Aortic smooth muscle cell (primary cell): Measurements from ENCODE around the gene CSTA. TPM values are rescaled to one million over a fixed set of nuclear protein-coding genes. Genes with fewer than 3 reads are reported as not detected.

ENCODE experiments used
- total RNA-seq: library from RNA; depleted of rRNA; stranded (reverse); fragments of >200 nt; gene quantifications from 2 replicates; pipeline ENCODE4 v1.2.3, GENCODE V29; 2014

The CSTA gene, protein sequence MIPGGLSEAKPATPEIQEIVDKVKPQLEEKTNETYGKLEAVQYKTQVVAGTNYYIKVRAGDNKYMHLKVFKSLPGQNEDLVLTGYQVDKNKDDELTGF
- 0.66 TPM in 1 of 2 replicates, not detected in the other for total RNA-seq

DNA sequence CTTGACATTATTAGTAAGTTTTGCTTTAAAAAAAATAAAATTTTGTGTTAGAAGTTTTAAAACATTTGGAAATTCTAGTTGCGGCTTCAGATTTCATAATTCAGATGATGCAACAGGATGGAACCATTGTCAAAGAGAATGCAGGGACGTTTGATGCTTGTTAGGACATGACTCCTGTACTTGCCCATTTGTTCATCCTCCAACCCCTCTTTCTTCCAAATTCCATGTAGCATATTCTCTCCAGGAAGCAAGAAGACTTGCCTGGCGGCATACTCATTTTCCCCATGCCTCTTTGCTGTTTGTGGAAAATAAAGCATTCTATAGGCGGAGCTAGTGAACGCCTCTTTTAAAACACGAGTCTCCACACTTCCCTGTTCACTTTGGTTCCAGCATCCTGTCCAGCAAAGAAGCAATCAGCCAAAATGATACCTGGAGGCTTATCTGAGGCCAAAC is at the start of gene CSTA:
CSTA (plus strand) TSS at position 378 of the 453 bp plus-strand sequence; CDS start at position 423, 45 bp downstream.

DNA sequence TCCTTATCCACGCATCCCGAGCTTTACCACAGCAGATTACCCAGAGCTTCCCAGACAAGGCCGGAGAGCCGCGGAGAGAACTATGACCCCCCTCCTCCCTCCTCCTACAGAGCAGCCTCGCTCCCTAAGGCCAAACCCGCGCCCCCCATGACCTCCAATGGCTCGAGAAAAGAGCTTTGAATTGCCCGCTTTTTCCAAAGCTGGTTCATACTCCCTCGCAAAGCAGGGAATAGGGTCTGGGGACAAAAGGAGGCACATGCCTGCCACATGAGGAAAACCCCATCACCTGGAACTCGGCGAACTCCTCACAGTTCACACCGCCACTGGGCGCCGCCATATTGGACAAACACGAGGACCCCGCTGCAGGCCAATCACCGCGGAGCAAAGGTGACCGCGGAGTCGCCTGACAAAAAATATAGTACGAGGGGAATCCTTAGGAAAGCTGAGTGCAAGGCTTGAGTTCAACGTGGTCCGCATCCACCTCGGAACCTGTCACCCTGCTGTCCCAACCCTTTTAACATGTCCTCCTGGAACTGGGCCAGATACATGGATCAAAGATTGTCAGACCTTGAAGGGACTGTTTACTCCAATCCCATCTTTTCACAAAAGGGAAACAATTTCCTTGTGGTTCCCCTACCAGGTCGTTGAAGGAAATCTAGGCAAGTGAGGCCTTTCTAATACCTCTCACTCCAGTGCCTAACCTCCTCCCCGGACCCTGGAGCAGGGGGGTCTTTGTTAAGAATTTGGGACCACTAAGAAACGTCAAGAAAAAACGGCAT is 58.0 kb downstream of the CSTA start, which contains the start of gene MIX23:
MIX23 (minus strand) TSS at position 344 of the 779 bp plus-strand sequence; CDS start at position 337, 7 bp downstream.

DNA sequence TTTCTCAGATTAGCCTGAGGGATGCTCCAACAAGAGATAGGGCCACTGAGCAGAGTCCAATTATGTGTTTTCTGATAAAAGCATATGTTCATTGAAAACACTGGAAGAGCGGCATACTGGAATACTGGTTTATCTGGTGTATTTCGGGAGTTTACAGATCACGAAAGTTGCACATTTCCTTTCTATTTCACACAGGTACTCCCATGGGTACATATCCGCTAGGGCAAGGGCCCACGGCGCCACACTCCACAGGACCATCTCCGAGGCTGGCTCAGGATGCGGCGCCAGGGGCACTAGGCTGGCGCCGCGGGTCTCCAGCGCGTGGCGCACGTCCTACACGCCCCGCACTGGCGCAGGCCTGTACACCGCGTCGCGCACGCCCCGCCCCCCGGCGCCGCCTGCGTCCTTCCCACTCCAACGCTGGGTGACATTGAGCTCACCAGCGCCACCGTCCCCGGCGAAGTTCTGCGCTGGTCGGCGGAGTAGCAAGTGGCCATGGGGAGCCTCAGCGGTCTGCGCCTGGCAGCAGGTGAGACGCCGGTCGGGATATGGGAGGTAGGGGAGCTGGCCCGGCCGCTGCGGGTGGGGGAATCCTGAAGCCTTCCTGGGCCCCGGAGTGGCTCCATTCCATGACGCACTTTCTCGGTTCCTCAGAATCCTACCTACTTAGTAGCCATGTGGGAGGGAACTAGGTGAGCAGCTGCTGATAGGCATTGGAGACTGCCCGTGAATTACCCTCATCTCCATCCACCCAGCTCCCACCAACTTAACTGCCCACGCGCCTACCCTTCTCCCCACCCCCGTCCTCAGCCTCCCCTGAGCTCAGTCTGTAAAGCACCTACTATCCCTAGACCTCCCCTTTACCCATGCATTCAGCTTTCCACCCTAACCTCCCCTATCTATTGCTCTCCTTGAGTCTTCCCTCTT is 59.0 kb downstream of the CSTA start, which contains the start of gene FAM162A:
FAM162A (plus strand) TSS at position 412 of the 927 bp plus-strand sequence; CDS start at position 496, 84 bp downstream.

Other genes with a start within 250 kb of the CSTA start
- not detected in 2 replicates for gene CASR, start 141.6 kb upstream of the CSTA start, total RNA-seq
- gene MIX23, start 58.0 kb downstream of the CSTA start, total RNA-seq, result 26.3 and 26.7 TPM in 2 replicates
- 11.9 and 19.8 TPM in 2 replicates for gene FAM162A, start 58.9 kb downstream of the CSTA start, total RNA-seq
- gene WDR5B, start 90.8 kb downstream of the CSTA start, total RNA-seq, result 4.6 and 6.4 TPM in 2 replicates
- 34.5 and 38.6 TPM in 2 replicates for gene KPNA1, start 189.7 kb downstream of the CSTA start, total RNA-seq
- 27.0 and 38.5 TPM in 2 replicates for gene PARP9, start 239.1 kb downstream of the CSTA start, total RNA-seq
- 12.9 and 18.3 TPM in 2 replicates for gene DTX3L, start 239.1 kb downstream of the CSTA start, total RNA-seq